K562 (cell line): Measurements from ENCODE around the gene CS. TPM values are rescaled to one million over a fixed set of nuclear protein-coding genes. Genes with fewer than 3 reads are reported as not detected.
A peak's percentile ranks its signal among the peaks of the same experiment; 100 is the strongest.
"Not testable (repeated sequence)": the region's sequence is repeated elsewhere in the genome, so short reads cannot be mapped to it uniquely, and the experiment has no call there.

Experiments
- ATAC-seq: fragments of 200-7000 bp; cut with Tn5 transposase; 3 replicates; pipeline ENCODE4 v1.9.1; 2020; ENCODE audit warnings: moderate library complexity
- BruUV-seq: library from RNA; stranded (reverse); fragments of 400-500 nt; replicated peaks from 2 replicates; lab custom pipeline; 2021; lab: Mats Ljungman, UMichigan
- CTCF ChIA-PET: fragments of 300-600 bp; formaldehyde crosslinking; extraction: SDS; loops from one replicate; lab custom pipeline; 2021; ENCODE audit warnings: low intra/inter-chr PET ratio; lab: Yijun Ruan, JAX
- POLR2A ChIA-PET: fragments of 300-600, 350-650 bp; sonication (Branson Sonifier 250); formaldehyde crosslinking; extraction: SDS; loops from one replicate; lab custom pipeline; 2021; ENCODE audit warnings: antibody characterized with exemption, inconsistent platforms; lab: Yijun Ruan, JAX
- DNase-seq, 4 experiments: peaks; one replicate each; pipeline versions ENCODE4 v3.0.0 to v3.0.0-alpha.2; 2011 to 2018; ENCODE audit warnings: low spot score in 3 of 4, mixed read lengths in 3 of 4; ENCODE audit errors: extremely low read depth in 1 of 4
- FAIRE-seq: peaks from 2 replicates; lab custom pipeline; 2011; peaks lifted over from hg19 to GRCh38; lab: Jason Lieb, UNC
- H2AFZ ChIP-seq: 2 replicates; pipeline ENCODE4 v1.6.0; 2011; ENCODE audit warnings: low read depth, low read length, control low read depth, inconsistent platforms
- H3K27ac ChIP-seq: fragments of 200-600 bp; 3 replicates; pipeline ENCODE4 v1.8.0; 2011; ENCODE audit warnings: low read depth, mild to moderate bottlenecking, control low read depth, inconsistent platforms, low read length, moderate library complexity, mixed read lengths; ENCODE audit errors: extremely low read depth
- H3K27me3 ChIP-seq, 2 experiments: fragments of 300-600 bp in 1 of 2; 2 replicates in 1 of 2; 3 replicates in 1 of 2; pipeline versions ENCODE4 v1.6.0 to v1.8.0; 2011; ENCODE audit warnings: inconsistent platforms in 2 of 2, low read length in 2 of 2, mild to moderate bottlenecking in 1 of 2, mixed read lengths in 1 of 2, moderate library complexity in 1 of 2; ENCODE audit not compliant: control insufficient read depth in 2 of 2, insufficient read depth in 2 of 2
- H3K36me3 ChIP-seq: fragments of 300-600 bp; 3 replicates; pipeline ENCODE4 v1.8.0; 2011; ENCODE audit warnings: mild to moderate bottlenecking, low read length, inconsistent platforms; ENCODE audit not compliant: control insufficient read depth, insufficient read depth
- H3K4me1 ChIP-seq, 2 experiments: fragments of 200-600 bp in 1 of 2; replicated peaks in 1 of 2; 2 replicates in 1 of 2; 3 replicates in 1 of 2; pipeline versions ENCODE4 v1.5.1 to v1.8.0; 2011; ENCODE audit warnings: inconsistent platforms in 2 of 2, low read length in 2 of 2, mild to moderate bottlenecking in 1 of 2, mixed read lengths in 1 of 2, moderate library complexity in 1 of 2; ENCODE audit not compliant: control insufficient read depth in 2 of 2, insufficient read depth in 2 of 2
- H3K4me2 ChIP-seq: 2 replicates; pipeline ENCODE4 v1.6.1; 2011; ENCODE audit warnings: low read length, control low read depth, inconsistent platforms, mixed read lengths; ENCODE audit not compliant: insufficient read depth
- H3K4me3 ChIP-seq: fragments of 200-600 bp; sonication (generic), shearing (Covaris generic); 2 replicates; pipeline ENCODE4 v1.5.1; 2016; ENCODE audit warnings: control low read depth, inconsistent platforms
- H3K79me2 ChIP-seq: fragments of 200-600 bp; 3 replicates; pipeline ENCODE4 v1.8.0; 2011; ENCODE audit warnings: low read length, inconsistent platforms; ENCODE audit not compliant: control insufficient read depth, insufficient read depth
- H3K9ac ChIP-seq, 2 experiments: 2 replicates each; pipeline versions ENCODE4 v1.6.0 to v1.6.1; 2011; ENCODE audit warnings: low read depth in 2 of 2, low read length in 2 of 2, control low read depth in 1 of 2, inconsistent platforms in 1 of 2, mild to moderate bottlenecking in 1 of 2, mixed read lengths in 1 of 2; ENCODE audit not compliant: insufficient read depth in 1 of 2
- H3K9me1 ChIP-seq: one replicate; pipeline ENCODE4 v1.6.0; 2011; ENCODE audit warnings: inconsistent platforms, mild to moderate bottlenecking, low read length, moderate library complexity; ENCODE audit not compliant: control insufficient read depth, insufficient read depth
- H3K9me3 ChIP-seq: replicated peaks from 2 replicates; pipeline ENCODE4 v1.5.1; 2011; ENCODE audit warnings: low read depth, low read length, inconsistent platforms; ENCODE audit not compliant: control insufficient read depth, insufficient read depth
- H4K20me1 ChIP-seq: replicated peaks from 2 replicates; pipeline ENCODE4 v1.6.1; 2011; ENCODE audit warnings: low read length, inconsistent platforms, mixed read lengths; ENCODE audit not compliant: control insufficient read depth, insufficient read depth
- CTCF ChIP-seq, 3 experiments: IDR thresholded peaks in 2 of 3; conservative IDR thresholded peaks in 1 of 3; 2 replicates each; pipeline ENCODE4 v1.5.1; 2011 to 2012; ENCODE audit warnings: low read length in 3 of 3, mild to moderate bottlenecking in 3 of 3, control low read depth in 2 of 3, improper control_type of control experiment in 1 of 3, inconsistent platforms in 1 of 3, low read depth in 1 of 3, mixed read lengths in 1 of 3, moderate library complexity in 1 of 3; ENCODE audit not compliant: insufficient read depth in 2 of 3
- LARP7 ChIP-seq: fragments of 450-650 bp; IDR thresholded peaks from 2 replicates; pipeline ENCODE4 v1.6.1; 2016
- RBFOX2 ChIP-seq: fragments of 200-400 bp; formaldehyde crosslinking; IDR thresholded peaks from 2 replicates; pipeline ENCODE4 v1.6.1; 2017; ENCODE audit warnings: low read depth, mild to moderate bottlenecking, low read length, moderate library complexity
- ZNF121 ChIP-seq: sonication (generic); formaldehyde crosslinking; conservative IDR thresholded peaks from 2 replicates; pipeline ENCODE4 v1.8.0; 2022; ENCODE audit warnings: missing genetic modification reagents
- WGBS: fragments of 100-300 bp; shearing (Covaris generic); methylation state at CpG from one replicate; pipeline ENCODE4 v1.1.6; 2016; ENCODE audit warnings: low coverage, mixed read lengths; ENCODE audit not compliant: insufficient coverage; ENCODE audit errors: missing lambda C conversion rate; 5-methylcytosine and 5-hydroxymethylcytosine counted together
- in situ Hi-C: fragments of 300-500 bp; cut with MboI; formaldehyde crosslinking; loops from 4 replicates; pipeline ENCODE4 v1.15.0; 2018; ENCODE audit warnings: inconsistent platforms, mixed read lengths
- intact Hi-C: fragments of 100-400 bp; cut with micrococcal nuclease; formaldehyde crosslinking; loops from 2 replicates; pipeline ENCODE4 v1.14.2; 2022
- polyA plus RNA-seq, 8 experiments: library from polyadenylated mRNA; depleted of rRNA in 4 of 8; stranded (reverse) in 5 of 8; unstranded in 3 of 8; fragments of >200 nt; fragmentation: Nextera tagmentation in 2 of 8; fragmentation: Illumina TruSeq in 1 of 8; extraction: Ambion mirVana in 2 of 8; extraction: Trizol in 1 of 8; gene quantifications; 2 replicates each; pipeline versions ENCODE4 v1.2.1 to v1.2.3, GENCODE V29; 2011 to 2014; ENCODE audit warnings: inconsistent platforms in 1 of 8, missing spikeins in 1 of 8
- total RNA-seq, 7 experiments: library from RNA; depleted of rRNA in 6 of 7; stranded (reverse); fragments of >200 nt in 6 of 7; fragmentation: Illumina TruSeq in 2 of 7; extraction: Trizol in 2 of 7; gene quantifications; 2 replicates each; pipeline versions ENCODE4 v1.2.1 to v1.2.3, GENCODE V29; 2011 to 2021; ENCODE audit warnings: low replicate concordance in 1 of 7

CS gene
- total and polyA plus RNA-seq, 9 of the 15 experiments (the other 6 are each of a cell fraction or from before 2014, with no cell fraction given): 99.9 to 390 (median 149) TPM

- TF ChIP-seq LARP7 (no peak), CTCF (IDR thresholded peaks at IDR 0.05 in 2 of 3, conservative IDR thresholded peaks at IDR 0.05 in 1 of 3; ENCODE audit: insufficient read depth in 2 of 3, low read depth in 1 of 3, low read length in 3 of 3) (peak; percentile 44 to 58 (median 46)), RBFOX2 (0 out of 2 replicates have a peak, but pooled peaks have one; percentile 24)
Measured at GRCh38 chr12:56346675-56347074, 46.5 kb upstream of the CS start (continued).

- peaks cover 48% of the 10 kb centered on the region; the same call in 2 of the 3 replicates for H3K36me3 ChIP-seq
- H3K4me3 ChIP-seq, FAIRE-seq, ATAC-seq, H3K27ac ChIP-seq, H3K4me2 ChIP-seq, BruUV-seq, H3K27me3 ChIP-seq, H3K79me2 ChIP-seq, intact Hi-C loops, CTCF ChIA-PET, H4K20me1 ChIP-seq, H3K9ac ChIP-seq, H2AFZ ChIP-seq, H3K9me3 ChIP-seq, H3K9me1 ChIP-seq, in situ Hi-C loops, DNase-seq: not testable (repeated sequence)
- peak; percentile 84 for TF ChIP-seq ZNF121 (CRISPR knock-in tag)
- WGBS: 88% methylated on average over 1 of the region's 2 CpGs
- peaks cover 8 to 20% of the 10 kb centered on the region in 2 experiments; a peak in 4 of 5 replicates for H3K4me1 ChIP-seq
- POLR2A ChIA-PET: interaction anchor here (0.6 to 19.0 kb wide), 2 partner anchors 12 to 336 kb away, joined by 3 to 274 read pairs; partner anchors contain the start of genes APOF and STAT2
Measured at GRCh38 chr12:56342290-56342689, 42.2 kb upstream of the CS start.
